GM19099 (cell line): ENCODE measurements around the gene DSC1.

ENCODE experiments used
- POLR2A ChIP-seq: IDR thresholded peaks from 3 replicates; pipeline ENCODE4 v1.6.1; 2011; ENCODE audit warnings: low read depth; ENCODE audit not compliant: insufficient read length; ENCODE audit errors: extremely low read depth

Gene DSC1

GRCh38 chr18:31162825-31163435 is at the start of gene DSC1:
TSS of gene DSC1 (minus strand) at chr18:31162856. CDS start at chr18:31162594, 262 bp downstream.
- no peak for TF ChIP-seq POLR2A

- TF ChIP-seq POLR2A: no peak
These were observed 48.4 kb upstream of the DSC1 start for GRCh38 chr18:31211047-31211446.

- no peak for TF ChIP-seq POLR2A
These were observed 46.4 kb upstream of the DSC1 start for GRCh38 chr18:31209041-31209440.

- no peak for TF ChIP-seq POLR2A
These were observed 44.7 kb upstream of the DSC1 start for GRCh38 chr18:31207391-31207790.

- TF ChIP-seq POLR2A: no peak
These were observed 44.2 kb upstream of the DSC1 start for GRCh38 chr18:31206787-31207381.

- no peak for TF ChIP-seq POLR2A
These were observed 43.4 kb upstream of the DSC1 start for GRCh38 chr18:31206071-31206470.

GRCh38 chr18:31205273-31205672 is 42.6 kb upstream of the DSC1 start:
- no peak for TF ChIP-seq POLR2A

GRCh38 chr18:31204833-31205232 is 42.2 kb upstream of the DSC1 start:
- no peak for TF ChIP-seq POLR2A

GRCh38 chr18:31204166-31204565 is 41.5 kb upstream of the DSC1 start:
- no peak for TF ChIP-seq POLR2A

GRCh38 chr18:31203794-31204148 is 41.1 kb upstream of the DSC1 start:
- no peak for TF ChIP-seq POLR2A

GRCh38 chr18:31203096-31203793 is 40.6 kb upstream of the DSC1 start:
- no peak for TF ChIP-seq POLR2A

- TF ChIP-seq POLR2A: no peak
These were observed 36.6 kb upstream of the DSC1 start for GRCh38 chr18:31199190-31199769.

- no peak for TF ChIP-seq POLR2A
These were observed 35.0 kb upstream of the DSC1 start for GRCh38 chr18:31197676-31198075.

- no peak for TF ChIP-seq POLR2A
These were observed 32.4 kb upstream of the DSC1 start for GRCh38 chr18:31195063-31195462.

- TF ChIP-seq POLR2A: no peak
These were observed 29.6 kb upstream of the DSC1 start for GRCh38 chr18:31192086-31192776.
